Fibroblast of mammary gland (primary cell): ENCODE data around the gene PRKAG2.

Experiments
- DNase-seq: peaks from one replicate; pipeline ENCODE4 v3.0.0-alpha.2; 2010; ENCODE audit warnings: low read depth
- H3K4me3 ChIP-seq: 2 replicates; pipeline ENCODE4 v1.5.1; 2011; ENCODE audit warnings: low read depth, mild to moderate bottlenecking, low read length, moderate library complexity; ENCODE audit not compliant: control insufficient read depth
- TF ChIP-seq, protein P1 (sequence below): conservative IDR thresholded peaks from 2 replicates; pipeline ENCODE4 v1.5.1; 2011; ENCODE audit warnings: low read depth, low read length, inconsistent platforms; ENCODE audit not compliant: control insufficient read depth, insufficient read depth

The PRKAG2 gene

DNA sequence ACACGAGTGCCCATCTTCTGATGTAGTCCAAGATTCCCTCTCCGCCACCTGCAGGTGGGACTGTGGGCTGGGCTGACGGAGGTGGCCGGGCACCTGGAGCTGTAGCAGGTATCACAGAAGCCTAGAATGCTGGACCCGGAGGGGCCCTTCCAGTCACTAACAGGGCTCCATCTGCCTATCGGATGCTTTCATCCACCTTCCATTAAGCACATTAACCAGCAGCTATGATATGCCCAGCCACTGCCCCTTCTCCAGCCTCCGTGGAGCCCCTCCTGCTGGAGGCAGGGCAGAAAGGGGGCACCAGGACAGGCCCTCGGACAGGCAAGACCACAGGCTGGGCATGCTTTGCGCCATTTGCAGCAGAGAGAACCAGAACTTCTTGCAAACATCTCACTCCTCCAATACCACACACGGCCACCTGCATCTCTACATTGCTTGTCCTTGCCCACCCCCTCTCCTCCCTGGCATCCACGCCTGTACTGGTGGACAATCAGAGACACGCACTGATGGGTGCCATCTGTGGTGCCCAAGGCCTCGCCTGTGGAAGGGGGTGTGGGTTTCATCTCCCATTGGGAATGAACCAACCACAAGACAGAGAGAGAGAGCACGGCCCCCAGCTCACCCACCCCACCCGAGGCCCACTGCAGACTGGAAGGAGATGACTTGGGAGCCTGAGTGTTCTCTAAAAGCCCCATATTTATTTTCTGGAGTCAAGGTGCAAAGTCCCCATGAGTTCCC, 16.8 kb downstream of the PRKAG2 start:
- TF ChIP-seq, protein P1, sequence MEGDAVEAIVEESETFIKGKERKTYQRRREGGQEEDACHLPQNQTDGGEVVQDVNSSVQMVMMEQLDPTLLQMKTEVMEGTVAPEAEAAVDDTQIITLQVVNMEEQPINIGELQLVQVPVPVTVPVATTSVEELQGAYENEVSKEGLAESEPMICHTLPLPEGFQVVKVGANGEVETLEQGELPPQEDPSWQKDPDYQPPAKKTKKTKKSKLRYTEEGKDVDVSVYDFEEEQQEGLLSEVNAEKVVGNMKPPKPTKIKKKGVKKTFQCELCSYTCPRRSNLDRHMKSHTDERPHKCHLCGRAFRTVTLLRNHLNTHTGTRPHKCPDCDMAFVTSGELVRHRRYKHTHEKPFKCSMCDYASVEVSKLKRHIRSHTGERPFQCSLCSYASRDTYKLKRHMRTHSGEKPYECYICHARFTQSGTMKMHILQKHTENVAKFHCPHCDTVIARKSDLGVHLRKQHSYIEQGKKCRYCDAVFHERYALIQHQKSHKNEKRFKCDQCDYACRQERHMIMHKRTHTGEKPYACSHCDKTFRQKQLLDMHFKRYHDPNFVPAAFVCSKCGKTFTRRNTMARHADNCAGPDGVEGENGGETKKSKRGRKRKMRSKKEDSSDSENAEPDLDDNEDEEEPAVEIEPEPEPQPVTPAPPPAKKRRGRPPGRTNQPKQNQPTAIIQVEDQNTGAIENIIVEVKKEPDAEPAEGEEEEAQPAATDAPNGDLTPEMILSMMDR = no peak
- H3K4me3 ChIP-seq = no peak overlapping the region
- no peak for DNase-seq

DNA sequence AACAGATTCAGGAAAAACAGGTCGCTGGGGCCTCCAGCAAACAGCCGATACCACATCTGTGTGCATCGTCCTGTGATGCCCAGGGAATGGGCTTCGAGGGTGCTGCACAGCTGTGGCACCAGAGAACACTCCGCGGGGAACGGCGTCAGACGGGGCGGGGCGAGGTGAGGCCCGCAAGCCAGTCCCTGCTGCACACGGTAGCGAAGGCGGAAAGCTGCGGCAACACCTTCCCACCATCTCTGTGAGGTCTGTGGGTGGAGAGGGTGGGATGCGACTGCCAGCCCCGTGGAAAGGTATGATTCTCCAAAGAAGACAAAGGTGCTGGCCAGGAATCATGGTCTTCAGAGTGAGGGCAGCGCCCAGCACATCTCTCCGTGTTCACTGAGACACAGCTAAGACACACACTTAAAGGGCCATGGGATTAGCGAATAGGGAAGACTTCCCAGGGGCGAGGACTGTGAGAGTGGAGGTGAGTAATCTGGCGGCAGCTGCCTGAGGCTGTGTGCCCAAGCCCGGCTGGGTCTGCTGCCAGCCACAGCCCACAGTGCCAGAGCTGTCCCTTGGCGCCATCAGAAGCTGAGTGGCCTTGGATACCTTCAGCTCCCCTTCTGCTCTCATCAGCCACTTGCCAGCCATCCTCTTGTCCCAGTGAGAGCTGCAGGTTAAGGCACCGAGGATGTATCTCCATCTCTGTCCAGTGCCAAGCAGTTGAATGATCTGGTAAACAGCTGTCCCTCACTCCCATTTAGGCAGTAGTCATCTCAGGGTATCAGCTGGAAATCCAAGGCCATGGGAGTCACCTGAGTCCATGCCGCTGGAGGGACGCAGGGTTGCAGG, 17.6 kb downstream of the PRKAG2 start:
- DNase-seq = no peak
- TF ChIP-seq, protein P1 = no peak
- H3K4me3 ChIP-seq = no peak overlapping the region

DNA sequence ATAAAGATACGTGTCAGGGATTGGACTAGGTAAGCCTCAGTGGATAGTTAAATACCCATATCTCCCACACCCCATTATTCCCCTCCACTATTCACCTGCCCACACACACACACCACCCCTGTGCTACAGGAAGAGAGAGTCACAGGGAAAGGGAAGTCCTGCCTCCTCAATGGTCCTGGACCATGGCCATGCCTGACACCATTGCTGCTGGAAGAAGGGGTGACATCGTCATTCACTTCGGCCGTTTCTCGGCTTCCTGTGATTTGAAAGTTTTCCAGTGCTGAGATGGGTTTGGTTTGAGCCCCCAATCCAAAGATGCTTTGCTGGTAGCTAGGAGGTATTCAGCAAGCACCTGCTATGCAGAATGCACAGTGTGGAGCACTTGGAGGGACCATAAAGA, 18.5 kb downstream of the PRKAG2 start:
- no peak for DNase-seq
- H3K4me3 ChIP-seq = no peak overlapping the region
- TF ChIP-seq, protein P1 = no peak

DNA sequence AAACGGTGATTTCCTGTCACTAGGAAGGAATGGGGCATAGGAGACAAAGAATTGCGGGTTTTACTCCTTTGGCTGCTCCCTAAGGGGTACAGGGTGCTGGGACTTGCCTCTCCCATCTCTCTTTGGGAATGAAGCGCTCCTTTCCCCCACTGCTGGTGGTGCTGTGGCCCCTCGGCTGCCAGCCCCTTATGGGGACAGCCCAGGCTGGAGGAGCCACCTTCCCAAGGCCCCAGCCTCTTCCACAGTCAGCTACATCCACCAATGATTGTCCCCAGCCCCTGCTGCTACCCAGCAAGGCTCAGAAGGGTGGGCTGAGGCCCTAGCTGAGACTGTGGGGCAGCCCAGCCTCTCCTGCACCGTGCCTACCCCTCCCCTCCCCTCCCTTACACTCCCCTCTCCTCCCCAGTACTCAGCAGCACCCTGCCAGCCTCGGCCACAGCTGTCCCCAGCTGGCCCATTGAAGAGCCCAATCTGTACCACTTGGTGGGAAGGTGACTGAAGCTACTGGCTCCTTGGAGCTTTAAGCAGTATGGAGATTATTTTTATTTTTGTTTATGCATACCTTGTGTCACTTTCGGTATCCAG, 19.0 kb downstream of the PRKAG2 start:
- H3K4me3 ChIP-seq = no peak overlapping the region
- DNase-seq = no peak
- TF ChIP-seq, protein P1 = no peak

DNA sequence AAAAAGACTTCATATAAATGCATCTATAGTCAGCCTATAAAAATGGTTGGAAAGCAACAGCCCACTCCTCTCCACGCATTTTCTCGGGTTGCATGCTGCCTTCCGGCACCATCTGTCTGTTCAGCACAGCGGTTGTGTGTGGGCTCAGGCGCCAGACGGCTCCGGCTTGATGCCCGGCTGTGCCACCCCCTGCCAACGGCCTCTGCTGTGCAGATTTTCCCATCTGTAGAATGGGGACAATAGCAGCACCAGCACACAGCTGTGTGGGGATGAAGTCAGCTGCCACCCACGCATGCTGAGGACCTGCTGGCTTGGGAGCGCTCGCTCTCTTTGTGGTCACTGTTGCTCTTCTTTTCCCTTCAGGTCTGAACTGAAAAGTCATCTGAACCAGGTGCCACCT, 19.5 kb downstream of the PRKAG2 start:
- DNase-seq = no peak
- TF ChIP-seq, protein P1 = no peak
- H3K4me3 ChIP-seq = no peak overlapping the region

DNA sequence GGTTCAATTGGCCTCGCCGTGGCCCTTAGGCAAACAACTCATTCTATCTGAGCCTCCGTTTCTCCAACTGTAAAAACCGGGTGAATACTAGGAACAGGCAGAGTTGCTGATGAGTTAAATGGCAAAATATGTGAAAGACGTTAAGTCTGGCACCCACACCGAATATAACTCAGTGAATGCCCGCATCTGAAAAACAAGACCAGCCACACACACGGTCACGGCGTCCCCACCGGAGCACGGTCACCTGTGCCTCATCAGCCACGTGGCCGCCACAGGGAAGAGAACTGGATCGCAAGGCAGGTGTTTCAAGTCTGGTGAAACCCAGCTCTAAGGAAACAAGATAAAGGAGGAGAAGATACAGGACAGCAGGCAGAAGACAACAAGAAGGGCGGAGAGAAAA, 20.4 kb downstream of the PRKAG2 start:
- TF ChIP-seq, protein P1 = no peak
- H3K4me3 ChIP-seq = no peak overlapping the region
- DNase-seq = no peak
